OCI-LY3 (cell line): ENCODE measurements around the gene DNM3.

Experiments
- H2AFZ ChIP-seq: fragments of 200-600, 300-600 bp; shearing (Covaris generic); 2 replicates; pipeline ENCODE4 v1.6.0; 2014; ENCODE audit warnings: antibody characterized with exemption, low read depth, low read length
- H3K27ac ChIP-seq: fragments of 200-600, 300-600 bp; sonication (generic); 2 replicates; pipeline ENCODE4 v1.5.1; 2014; ENCODE audit warnings: mild to moderate bottlenecking, low read length, moderate library complexity, mixed read lengths
- H3K27me3 ChIP-seq: fragments of 200-600, 300-600 bp; sonication (generic); 2 replicates; pipeline ENCODE4 v1.6.1; 2014; ENCODE audit warnings: low read depth, low read length, mixed read lengths
- H3K36me3 ChIP-seq: fragments of 200-600, 300-600 bp; sonication (generic); replicated peaks from 2 replicates; pipeline ENCODE3; 2014; ENCODE audit warnings: low read depth, low read length, mixed read lengths
- H3K4me1 ChIP-seq: fragments of 300-600, 200-600 bp; sonication (generic); 2 replicates; pipeline ENCODE4 v1.6.1; 2014; ENCODE audit warnings: low read length, mixed read lengths
- H3K4me2 ChIP-seq: fragments of 200-600, 300-600 bp; sonication (generic); 2 replicates; pipeline ENCODE4 v1.6.1; 2014; ENCODE audit warnings: low read length, mixed read lengths
- H3K4me3 ChIP-seq: fragments of 300-600, 200-600 bp; sonication (generic); 2 replicates; pipeline ENCODE4 v1.5.1; 2014; ENCODE audit warnings: antibody characterized with exemption, mild to moderate bottlenecking, low read length, moderate library complexity
- H3K79me2 ChIP-seq: fragments of 300-600, 200-600 bp; shearing (Covaris generic); 2 replicates; pipeline ENCODE4 v1.6.1; 2014; ENCODE audit warnings: mild to moderate bottlenecking, low read length, mixed read lengths
- H3K9ac ChIP-seq: fragments of 300-600, 200-600 bp; shearing (Covaris generic); 2 replicates; pipeline ENCODE4 v1.6.0; 2014; ENCODE audit warnings: mild to moderate bottlenecking, low read length, moderate library complexity
- H3K9me3 ChIP-seq: fragments of 200-600, 300-600 bp; shearing (Covaris generic); 2 replicates; pipeline ENCODE4 v1.6.1; 2014; ENCODE audit warnings: low read length, mixed read lengths; ENCODE audit not compliant: insufficient read depth
- H4K20me1 ChIP-seq: fragments of 200-600, 300-600 bp; sonication (generic); 2 replicates; pipeline ENCODE4 v1.6.1; 2016; ENCODE audit warnings: low read length, mixed read lengths; ENCODE audit not compliant: insufficient read depth
- EZH2phosphoT487 ChIP-seq: fragments of 200-600 bp; shearing (Covaris generic); IDR thresholded peaks from 2 replicates; pipeline ENCODE4 v1.6.1; 2018; ENCODE audit warnings: antibody characterized with exemption, mixed run types, low read depth
- TF ChIP-seq, protein P1 (sequence below): fragments of 200-600, 300-600 bp; sonication (generic); IDR thresholded peaks from 2 replicates; pipeline ENCODE4 v1.5.1; 2014; ENCODE audit warnings: antibody characterized with exemption, low read length, low read depth

The DNM3 gene

DNA sequence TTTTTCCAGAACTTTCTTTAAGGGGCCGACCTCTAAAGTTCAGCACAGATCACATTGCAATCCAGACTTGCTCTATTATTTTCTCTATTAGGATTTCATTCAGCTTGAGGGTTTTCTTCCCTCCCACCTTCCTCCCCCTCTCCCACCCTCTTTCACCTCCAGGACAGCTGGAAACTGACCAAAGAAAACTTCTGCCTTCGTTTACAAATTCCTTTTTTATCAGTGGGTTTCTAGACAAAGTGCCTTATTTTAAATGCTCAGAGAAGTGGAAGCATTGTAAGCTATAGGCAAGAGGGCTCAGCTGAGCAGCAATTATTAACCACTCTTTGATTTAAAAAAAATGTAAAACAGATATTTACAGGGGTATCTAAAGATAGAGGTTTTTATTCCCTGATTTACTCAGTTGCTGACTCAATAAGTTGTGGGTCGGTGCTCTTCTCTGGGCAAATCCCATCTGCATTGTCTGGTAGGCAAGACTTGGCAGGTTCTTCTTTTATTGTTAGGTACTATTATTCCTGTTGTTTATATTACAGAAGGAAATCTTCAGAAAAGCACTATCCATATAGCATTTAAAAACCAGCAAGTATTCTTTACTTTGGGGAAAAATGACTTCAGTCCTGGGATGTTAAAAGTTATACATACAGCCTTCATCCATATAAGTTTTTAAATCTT is 302.2 kb downstream of the DNM3 start:
- H3K4me2 ChIP-seq, result no peak overlapping the region
- H2AFZ ChIP-seq, result no peak overlapping the region
- no peak overlapping the region for H3K4me3 ChIP-seq
- H3K79me2 ChIP-seq, result no peaks in the 10 kb centered on the region
- H3K9me3 ChIP-seq, result no peaks in the 10 kb centered on the region
- TF ChIP-seq, protein P1, sequence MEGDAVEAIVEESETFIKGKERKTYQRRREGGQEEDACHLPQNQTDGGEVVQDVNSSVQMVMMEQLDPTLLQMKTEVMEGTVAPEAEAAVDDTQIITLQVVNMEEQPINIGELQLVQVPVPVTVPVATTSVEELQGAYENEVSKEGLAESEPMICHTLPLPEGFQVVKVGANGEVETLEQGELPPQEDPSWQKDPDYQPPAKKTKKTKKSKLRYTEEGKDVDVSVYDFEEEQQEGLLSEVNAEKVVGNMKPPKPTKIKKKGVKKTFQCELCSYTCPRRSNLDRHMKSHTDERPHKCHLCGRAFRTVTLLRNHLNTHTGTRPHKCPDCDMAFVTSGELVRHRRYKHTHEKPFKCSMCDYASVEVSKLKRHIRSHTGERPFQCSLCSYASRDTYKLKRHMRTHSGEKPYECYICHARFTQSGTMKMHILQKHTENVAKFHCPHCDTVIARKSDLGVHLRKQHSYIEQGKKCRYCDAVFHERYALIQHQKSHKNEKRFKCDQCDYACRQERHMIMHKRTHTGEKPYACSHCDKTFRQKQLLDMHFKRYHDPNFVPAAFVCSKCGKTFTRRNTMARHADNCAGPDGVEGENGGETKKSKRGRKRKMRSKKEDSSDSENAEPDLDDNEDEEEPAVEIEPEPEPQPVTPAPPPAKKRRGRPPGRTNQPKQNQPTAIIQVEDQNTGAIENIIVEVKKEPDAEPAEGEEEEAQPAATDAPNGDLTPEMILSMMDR, result no peak
- no peak for TF ChIP-seq EZH2phosphoT487
- no peaks in the 10 kb centered on the region for H4K20me1 ChIP-seq
- H3K27me3 ChIP-seq, result no peaks in the 10 kb centered on the region
- H3K4me1 ChIP-seq, result no peaks in the 10 kb centered on the region
- H3K27ac ChIP-seq, result no peak overlapping the region
- no peaks in the 10 kb centered on the region for H3K36me3 ChIP-seq
- no peak overlapping the region for H3K9ac ChIP-seq

DNA sequence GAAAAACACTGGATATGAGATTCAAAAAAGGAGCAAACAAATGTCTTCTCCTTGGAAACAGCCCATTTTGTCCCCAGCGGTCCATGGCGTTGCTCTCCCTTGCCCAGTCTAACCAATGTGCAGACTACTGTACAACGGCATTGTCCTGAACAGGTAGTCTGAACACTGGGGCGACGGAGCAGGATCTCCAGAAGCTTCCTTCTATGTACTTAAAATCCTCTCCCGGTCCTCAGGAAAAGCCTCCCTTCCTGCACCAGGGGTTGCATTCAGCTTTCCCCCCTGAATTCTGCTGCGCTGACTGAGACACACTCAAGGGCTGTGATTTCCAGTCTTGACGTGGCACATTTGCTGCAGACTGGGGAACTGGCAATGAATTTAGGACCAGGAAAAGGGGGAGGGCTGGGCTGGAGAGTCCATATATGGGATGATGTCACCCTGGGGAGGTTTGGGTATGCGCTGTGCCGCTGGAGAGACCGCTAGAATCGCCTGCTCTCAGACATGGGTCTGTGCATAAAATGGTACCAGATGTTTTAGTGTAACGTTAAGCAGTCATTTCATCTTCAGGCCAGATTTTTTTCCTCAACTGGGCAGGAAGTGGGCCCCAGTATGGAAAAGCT is 303.3 kb downstream of the DNM3 start:
- no peak for TF ChIP-seq EZH2phosphoT487
- TF ChIP-seq, protein P1, result no peak
- Histone ChIP-seq H3K4me2 (no peak overlapping the region), H3K4me3 (no peak overlapping the region), H3K9me3 (no peaks in the 10 kb centered on the region), H2AFZ (no peak overlapping the region), H3K9ac (no peak overlapping the region), H3K27me3 (no peaks in the 10 kb centered on the region), H3K79me2 (no peaks in the 10 kb centered on the region), H3K27ac (no peak overlapping the region), H3K36me3 (no peaks in the 10 kb centered on the region), H3K4me1 (no peaks in the 10 kb centered on the region), H4K20me1 (no peaks in the 10 kb centered on the region)

DNA sequence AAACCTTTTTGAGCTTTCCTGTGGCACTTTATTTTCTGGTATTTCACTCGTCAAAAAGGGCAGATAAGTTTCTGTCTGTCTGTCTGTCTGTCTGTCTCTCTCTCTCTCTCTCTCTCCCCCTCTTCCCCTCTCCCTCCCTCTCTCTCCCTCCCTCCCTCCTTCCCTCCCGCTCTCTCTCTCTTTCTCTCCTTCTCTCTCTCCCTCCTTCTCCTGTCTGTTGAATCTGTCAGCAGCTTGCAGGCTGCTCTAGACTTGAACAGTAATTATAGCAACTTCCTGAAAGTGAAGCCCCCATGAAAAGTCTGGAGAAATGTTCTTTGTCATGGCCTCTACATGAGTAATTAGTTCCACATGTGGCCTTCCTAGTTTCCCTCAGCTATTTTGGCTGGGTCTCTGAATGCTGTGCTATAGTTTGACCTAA is 303.9 kb downstream of the DNM3 start:
- Histone ChIP-seq H3K27me3 (no peaks in the 10 kb centered on the region), H4K20me1 (no peaks in the 10 kb centered on the region), H3K9ac (no peak overlapping the region), H3K4me2 (no peak overlapping the region), H2AFZ (peak overlapping the region; percentile 30; the same call in 1 of the 2 replicates), H3K4me1 (no peaks in the 10 kb centered on the region), H3K4me3 (no peak overlapping the region), H3K9me3 (no peaks in the 10 kb centered on the region), H3K79me2 (no peaks in the 10 kb centered on the region), H3K27ac (no peak overlapping the region), H3K36me3 (no peaks in the 10 kb centered on the region)
- no peak for TF ChIP-seq EZH2phosphoT487
- TF ChIP-seq, protein P1, result no peak

DNA sequence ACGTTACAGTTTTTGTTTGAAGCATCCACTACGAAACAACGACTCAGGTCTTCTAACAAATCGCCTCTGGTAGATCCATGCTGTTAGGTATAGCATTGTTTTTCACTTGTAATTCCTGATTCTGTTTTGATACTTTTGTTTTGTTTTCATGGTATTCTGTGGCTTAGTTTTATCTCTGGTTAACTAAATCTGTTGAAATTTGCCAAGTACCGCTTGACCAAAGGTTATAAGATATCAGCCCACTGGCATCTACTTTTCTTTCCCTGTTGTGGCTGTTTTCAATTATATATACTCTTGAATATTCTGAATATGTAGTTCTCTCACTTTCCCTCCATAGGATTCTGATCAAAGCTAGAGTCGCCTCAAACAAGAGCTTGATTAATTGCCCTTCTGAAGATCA is 304.4 kb downstream of the DNM3 start:
- no peaks in the 10 kb centered on the region for H4K20me1 ChIP-seq
- no peak overlapping the region for H3K4me3 ChIP-seq
- H3K9ac ChIP-seq, result no peak overlapping the region
- H2AFZ ChIP-seq, result no peak overlapping the region; the same call in 1 of the 2 replicates
- H3K27ac ChIP-seq, result no peak overlapping the region
- no peak overlapping the region for H3K4me2 ChIP-seq
- H3K79me2 ChIP-seq, result no peaks in the 10 kb centered on the region
- H3K27me3 ChIP-seq, result no peaks in the 10 kb centered on the region
- H3K9me3 ChIP-seq, result no peaks in the 10 kb centered on the region
- H3K4me1 ChIP-seq, result no peaks in the 10 kb centered on the region
- TF ChIP-seq EZH2phosphoT487, result no peak
- TF ChIP-seq, protein P1, result no peak
- no peaks in the 10 kb centered on the region for H3K36me3 ChIP-seq
